Measurements from ENCODE around the gene FTCDNL1. TPM values are rescaled to one million over a fixed set of nuclear protein-coding genes. Genes with fewer than 3 reads are reported as not detected.

The FTCDNL1 gene
- total RNA-seq, 1 experiment from 2014 or later, result 2.0 TPM

- H2BK120ac ChIP-seq (ENCODE audit: low read depth, low read length, poor library complexity, severe bottlenecking), result no peak overlapping the region
- Mint-ChIP-seq H3K36me3 (ENCODE audit: insufficient read depth in 1 of 3, low read depth in 3 of 3) (peaks cover 4 to 20% (median 4%) of the 10 kb centered on the region in 3 experiments), H3K27ac (no peak overlapping the region), H3K27me3 (ENCODE audit: low read depth) (no peaks in the 10 kb centered on the region), H3K4me1 (no peaks in the 10 kb centered on the region), H3K4me3 (no peak overlapping the region), H3K9me3 (peaks cover 17 to 21% of the 10 kb centered on the region in 2 experiments)
- no peak overlapping the region for H3K27ac ChIP-seq (ENCODE audit: insufficient read length, low read depth, low read length)
- no peaks in the 10 kb centered on the region for H3K79me2 ChIP-seq (ENCODE audit: insufficient read depth, low read length)
- H2BK15ac ChIP-seq (ENCODE audit: low read depth, low read length), result no peak overlapping the region
- no peak overlapping the region for H2AK5ac ChIP-seq (ENCODE audit: insufficient read length, low read length)
- H3K23me2 ChIP-seq (ENCODE audit: insufficient read length, low read depth, low read length, poor library complexity, severe bottlenecking), result no peaks in the 10 kb centered on the region
- no peaks in the 10 kb centered on the region for H3K4me1 ChIP-seq (ENCODE audit: insufficient read depth, low read length)
- H3K79me1 ChIP-seq (ENCODE audit: insufficient read depth, low read depth, low read length, poor library complexity, severe bottlenecking), result no peaks in the 10 kb centered on the region
- no peak overlapping the region for H3K9ac ChIP-seq (ENCODE audit: extremely low read depth, insufficient read length, low read length)
- H3K9me3 ChIP-seq (ENCODE audit: control insufficient read depth, low read depth, low read length), result no peaks in the 10 kb centered on the region
- H2AFZ ChIP-seq (ENCODE audit: low read length), result no peak overlapping the region
- H2BK12ac ChIP-seq (ENCODE audit: insufficient read length, low read depth, low read length), result no peak overlapping the region
- H3T11ph ChIP-seq (ENCODE audit: low read length), result no peak overlapping the region
- WGBS (ENCODE audit: extremely low coverage, insufficient read length, low lambda C conversion rate), result no CpG with 5 or more reads among the region's 1 CpG
- H3K4ac ChIP-seq (ENCODE audit: low read depth, low read length), result no peak overlapping the region
- no peak overlapping the region for H4K8ac ChIP-seq (replicated peaks; ENCODE audit: insufficient read length, low read depth, low read length)
- H4K20me1 ChIP-seq (ENCODE audit: control insufficient read depth, insufficient read depth, insufficient read length), result no peaks in the 10 kb centered on the region
- no peak overlapping the region for H2BK5ac ChIP-seq (ENCODE audit: insufficient read length, low read length)
- H3K14ac ChIP-seq (ENCODE audit: insufficient read depth, low read length), result no peak overlapping the region
- no peak overlapping the region for H4K91ac ChIP-seq (ENCODE audit: insufficient read length, low read depth, low read length)
- no peak for DNase-seq
- no peak overlapping the region for H3K4me2 ChIP-seq (ENCODE audit: insufficient read depth, insufficient read length, low read length)
- H3K56ac ChIP-seq (ENCODE audit: insufficient read length, low read depth, low read length), result no peak overlapping the region
- H3K23ac ChIP-seq (ENCODE audit: insufficient read length, low read depth, low read length), result no peak overlapping the region
- no peaks in the 10 kb centered on the region for H3K27me3 ChIP-seq (ENCODE audit: insufficient read depth, low read length)
- H4K5ac ChIP-seq (ENCODE audit: insufficient read length, low read depth, low read length), result no peak overlapping the region
- no peak for TF ChIP-seq CTCF (conservative IDR thresholded peaks at IDR 0.05)
- H2BK20ac ChIP-seq (ENCODE audit: low read depth, low read length, poor library complexity, severe bottlenecking), result no peak overlapping the region
- H3K18ac ChIP-seq (ENCODE audit: insufficient read length, low read depth, low read length), result no peak overlapping the region
These were observed 140.4 kb downstream of the FTCDNL1 start for GRCh38 chr2:199710551-199710950.

Other genes starting within 250 kb of the FTCDNL1 start
- 22.0 and 22.6 TPM in 2 replicates for gene C2orf69, start 60.1 kb upstream of the FTCDNL1 start, total RNA-seq (2021)
- gene TYW5, start 104.3 kb upstream of the FTCDNL1 start, total RNA-seq (2021), result 16.5 and 17.7 TPM in 2 replicates
- 28.6 and 32.3 TPM in 2 replicates for gene MAIP1, start 104.4 kb upstream of the FTCDNL1 start, total RNA-seq (2021)

Data from H9 (cell line).